GM23338 (cell line): ENCODE data around the gene SULT2A1.

Source experiments
- CREB1 ChIP-seq: fragments of 250-450 bp; sonication (Bioruptor Pico); IDR thresholded peaks from 2 replicates; pipeline ENCODE4 v1.5.0; 2020; ENCODE audit warnings: low read depth, mild to moderate bottlenecking, moderate library complexity
- CTCF ChIP-seq, 2 experiments: fragments of 200-600 bp in 1 of 2; sonication (generic) in 1 of 2; conservative IDR thresholded peaks; 2 replicates each; pipeline versions ENCODE4 v1.5.1 to v1.6.1; 2016 to 2017; ENCODE audit warnings: antibody characterized with exemption in 2 of 2, low read depth in 2 of 2, mild to moderate bottlenecking in 2 of 2, moderate library complexity in 1 of 2
- ETS1 ChIP-seq: IDR thresholded peaks from 2 replicates; pipeline ENCODE4 v1.6.1; 2016; ENCODE audit warnings: antibody characterized with exemption
- EZH2 ChIP-seq: fragments of 200-600 bp; sonication (generic); IDR thresholded peaks from one replicate; pipeline ENCODE4 v1.8.0; 2017; ENCODE audit warnings: antibody characterized with exemption, mild to moderate bottlenecking, low read depth; ENCODE audit not compliant: unreplicated experiment
- EZH2phosphoT487 ChIP-seq: fragments of 200-600 bp; sonication (generic); IDR thresholded peaks from one replicate; pipeline ENCODE4 v1.8.1; 2018; ENCODE audit warnings: antibody characterized with exemption; ENCODE audit not compliant: unreplicated experiment
- JUNB ChIP-seq: IDR thresholded peaks from one replicate; pipeline ENCODE4 v1.6.1; 2016; ENCODE audit warnings: antibody characterized with exemption; ENCODE audit not compliant: unreplicated experiment
- NANOG ChIP-seq: IDR thresholded peaks from 2 replicates; pipeline ENCODE4 v1.6.1; 2016; ENCODE audit warnings: antibody characterized with exemption, borderline replicate concordance
- POLR2AphosphoS5 ChIP-seq: IDR thresholded peaks from 2 replicates; pipeline ENCODE4 v1.6.1; 2016; ENCODE audit warnings: antibody characterized with exemption, low read depth
- REST ChIP-seq: IDR thresholded peaks from one replicate; pipeline ENCODE4 v1.6.1; 2018; ENCODE audit warnings: antibody characterized with exemption; ENCODE audit not compliant: unreplicated experiment
- STAT1 ChIP-seq: IDR thresholded peaks from one replicate; pipeline ENCODE4 v1.6.1; 2016; ENCODE audit warnings: antibody characterized with exemption; ENCODE audit not compliant: unreplicated experiment
- ZNF331 ChIP-seq: fragments of 250-450 bp; sonication (Bioruptor Pico); IDR thresholded peaks from 2 replicates; pipeline ENCODE4 v1.5.0; 2020; ENCODE audit warnings: low read depth, mild to moderate bottlenecking, moderate library complexity
- ZNF462 ChIP-seq: fragments of 250-450 bp; sonication (Bioruptor Pico); IDR thresholded peaks from 2 replicates; pipeline ENCODE4 v1.5.0; 2020; ENCODE audit warnings: mild to moderate bottlenecking, moderate library complexity

- no peak for TF ChIP-seq CTCF (conservative IDR thresholded peaks at IDR 0.05; ENCODE audit: low read depth in 2 of 2)
- TF ChIP-seq EZH2 = no peak
- TF ChIP-seq CREB1 (CRISPR knock-in tag) = no peak
- no peak for TF ChIP-seq POLR2AphosphoS5
- no peak for TF ChIP-seq REST
- no peak for TF ChIP-seq JUNB
- no peak for TF ChIP-seq EZH2phosphoT487
- TF ChIP-seq NANOG = no peak
- TF ChIP-seq STAT1 = no peak
- no peak for TF ChIP-seq ZNF331
- TF ChIP-seq ETS1 = no peak
- TF ChIP-seq ZNF462 (CRISPR knock-in tag) = no peak
Measured at GRCh38 chr19:47842941-47843340, 43.2 kb downstream of the SULT2A1 start.
